RWPE2 (cell line): ENCODE results near the gene P3R3URF.
A peak's percentile ranks its signal among the peaks of the same experiment; 100 is the strongest.

Experiments used
- ATAC-seq: fragments of 200-7000 bp; cut with Tn5 transposase; 3 replicates; pipeline ENCODE4 v1.9.1; 2021; ENCODE audit warnings: low read depth
- DNase-seq: peaks from one replicate; pipeline ENCODE4 v3.0.0-alpha.2; 2020; ENCODE audit warnings: low spot score
- H3K27ac ChIP-seq: fragments of 450-650 bp; 2 replicates; pipeline ENCODE4 v1.5.1; 2017; ENCODE audit warnings: mild to moderate bottlenecking; ENCODE audit not compliant: poor library complexity, severe bottlenecking
- H3K27me3 ChIP-seq: fragments of 250-450 bp; sonication (Bioruptor Pico); 2 replicates; pipeline ENCODE4 v1.5.1; 2021; ENCODE audit warnings: mild to moderate bottlenecking, moderate library complexity; ENCODE audit not compliant: insufficient read depth, poor library complexity, severe bottlenecking
- H3K36me3 ChIP-seq: fragments of 250-450 bp; sonication (Bioruptor Pico); 2 replicates; pipeline ENCODE4 v1.5.1; 2020; ENCODE audit warnings: low read depth, mild to moderate bottlenecking, moderate library complexity
- H3K4me1 ChIP-seq: fragments of 250-450 bp; sonication (Bioruptor Pico); 2 replicates; pipeline ENCODE4 v1.5.1; 2021; ENCODE audit warnings: mild to moderate bottlenecking, moderate library complexity; ENCODE audit not compliant: insufficient read depth, poor library complexity, severe bottlenecking
- H3K4me3 ChIP-seq: fragments of 250-450 bp; sonication (Bioruptor Pico); 2 replicates; pipeline ENCODE4 v1.5.1; 2021; ENCODE audit warnings: mild to moderate bottlenecking, moderate library complexity; ENCODE audit not compliant: severe bottlenecking
- H3K9me3 ChIP-seq: fragments of 250-450 bp; sonication (Bioruptor Pico); 2 replicates; pipeline ENCODE4 v1.5.1; 2021; ENCODE audit warnings: mild to moderate bottlenecking, moderate library complexity; ENCODE audit not compliant: severe bottlenecking
- TF ChIP-seq, protein P1 (sequence below): fragments of 450-650 bp; IDR thresholded peaks from one replicate; pipeline ENCODE4 v1.5.1; 2017; ENCODE audit warnings: mild to moderate bottlenecking, moderate library complexity; ENCODE audit not compliant: poor library complexity, severe bottlenecking

Gene P3R3URF

DNA sequence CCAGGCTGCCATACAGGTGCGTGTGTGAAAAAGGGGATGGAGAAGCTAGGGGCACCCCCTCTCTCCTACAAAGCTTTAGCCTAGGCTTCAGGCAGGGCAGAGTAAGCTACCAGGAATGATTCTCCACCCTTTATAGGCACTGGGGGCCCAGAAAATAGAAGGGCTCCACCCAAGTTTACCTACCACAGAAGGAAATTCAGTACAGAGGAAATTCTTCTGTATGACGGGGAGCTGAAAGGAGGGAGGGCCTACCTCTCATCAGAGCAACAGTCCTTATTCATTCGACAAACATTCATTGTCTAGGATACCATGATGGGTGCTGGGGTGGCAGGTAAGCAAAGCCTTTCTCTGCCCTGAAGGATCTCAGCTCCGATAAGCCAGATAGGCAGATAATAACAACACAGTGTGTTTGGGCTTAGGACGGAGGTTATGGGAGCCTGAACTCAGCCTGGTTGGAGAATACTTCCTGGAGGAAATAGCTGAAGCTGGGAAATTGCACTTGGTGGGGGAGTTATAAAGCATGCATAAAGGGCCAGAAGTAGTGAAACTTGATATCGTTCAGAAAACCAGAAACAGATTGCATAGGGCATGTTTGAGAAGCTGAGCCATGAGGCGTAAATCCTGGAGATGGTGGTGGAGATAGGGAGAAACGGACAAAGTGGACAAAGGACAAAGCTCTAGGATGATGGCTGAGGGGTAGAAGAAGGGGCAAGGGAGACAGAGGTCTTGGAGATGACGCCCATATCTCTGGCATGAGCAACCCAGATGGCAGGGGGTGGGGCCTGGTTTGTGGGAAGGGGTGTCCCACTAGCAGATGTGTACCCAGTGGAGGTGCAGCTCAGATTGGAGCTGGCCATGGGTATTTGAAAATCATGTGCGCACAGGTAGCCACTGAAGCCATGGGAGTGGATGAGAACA lies 5.3 kb upstream of the P3R3URF start:
- Histone ChIP-seq H3K4me3 (peak overlapping the region; percentile 10), H3K36me3 (peaks cover 19% of the 10 kb centered on the region), H3K4me1 (peaks cover 46% of the 10 kb centered on the region), H3K9me3 (no peaks in the 10 kb centered on the region), H3K27me3 (no peaks in the 10 kb centered on the region), H3K27ac (peak overlapping the region; percentile 98)
- DNase-seq (no peak), ATAC-seq (peak; percentile 6)
- TF ChIP-seq, protein P1, sequence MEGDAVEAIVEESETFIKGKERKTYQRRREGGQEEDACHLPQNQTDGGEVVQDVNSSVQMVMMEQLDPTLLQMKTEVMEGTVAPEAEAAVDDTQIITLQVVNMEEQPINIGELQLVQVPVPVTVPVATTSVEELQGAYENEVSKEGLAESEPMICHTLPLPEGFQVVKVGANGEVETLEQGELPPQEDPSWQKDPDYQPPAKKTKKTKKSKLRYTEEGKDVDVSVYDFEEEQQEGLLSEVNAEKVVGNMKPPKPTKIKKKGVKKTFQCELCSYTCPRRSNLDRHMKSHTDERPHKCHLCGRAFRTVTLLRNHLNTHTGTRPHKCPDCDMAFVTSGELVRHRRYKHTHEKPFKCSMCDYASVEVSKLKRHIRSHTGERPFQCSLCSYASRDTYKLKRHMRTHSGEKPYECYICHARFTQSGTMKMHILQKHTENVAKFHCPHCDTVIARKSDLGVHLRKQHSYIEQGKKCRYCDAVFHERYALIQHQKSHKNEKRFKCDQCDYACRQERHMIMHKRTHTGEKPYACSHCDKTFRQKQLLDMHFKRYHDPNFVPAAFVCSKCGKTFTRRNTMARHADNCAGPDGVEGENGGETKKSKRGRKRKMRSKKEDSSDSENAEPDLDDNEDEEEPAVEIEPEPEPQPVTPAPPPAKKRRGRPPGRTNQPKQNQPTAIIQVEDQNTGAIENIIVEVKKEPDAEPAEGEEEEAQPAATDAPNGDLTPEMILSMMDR, result no peak

GRCh38 chr1:46180082-46180616 lies 3.9 kb upstream of the P3R3URF start:
- ATAC-seq (peak; percentile 47), DNase-seq (peak; percentile 90)
- Histone ChIP-seq H3K9me3 (no peaks in the 10 kb centered on the region), H3K4me3 (peak overlapping the region; percentile 10), H3K36me3 (peaks cover 12% of the 10 kb centered on the region), H3K27ac (peak overlapping the region; percentile 98), H3K4me1 (peaks cover 46% of the 10 kb centered on the region), H3K27me3 (no peaks in the 10 kb centered on the region)
- TF ChIP-seq, protein P1, result peak; percentile 60

DNA sequence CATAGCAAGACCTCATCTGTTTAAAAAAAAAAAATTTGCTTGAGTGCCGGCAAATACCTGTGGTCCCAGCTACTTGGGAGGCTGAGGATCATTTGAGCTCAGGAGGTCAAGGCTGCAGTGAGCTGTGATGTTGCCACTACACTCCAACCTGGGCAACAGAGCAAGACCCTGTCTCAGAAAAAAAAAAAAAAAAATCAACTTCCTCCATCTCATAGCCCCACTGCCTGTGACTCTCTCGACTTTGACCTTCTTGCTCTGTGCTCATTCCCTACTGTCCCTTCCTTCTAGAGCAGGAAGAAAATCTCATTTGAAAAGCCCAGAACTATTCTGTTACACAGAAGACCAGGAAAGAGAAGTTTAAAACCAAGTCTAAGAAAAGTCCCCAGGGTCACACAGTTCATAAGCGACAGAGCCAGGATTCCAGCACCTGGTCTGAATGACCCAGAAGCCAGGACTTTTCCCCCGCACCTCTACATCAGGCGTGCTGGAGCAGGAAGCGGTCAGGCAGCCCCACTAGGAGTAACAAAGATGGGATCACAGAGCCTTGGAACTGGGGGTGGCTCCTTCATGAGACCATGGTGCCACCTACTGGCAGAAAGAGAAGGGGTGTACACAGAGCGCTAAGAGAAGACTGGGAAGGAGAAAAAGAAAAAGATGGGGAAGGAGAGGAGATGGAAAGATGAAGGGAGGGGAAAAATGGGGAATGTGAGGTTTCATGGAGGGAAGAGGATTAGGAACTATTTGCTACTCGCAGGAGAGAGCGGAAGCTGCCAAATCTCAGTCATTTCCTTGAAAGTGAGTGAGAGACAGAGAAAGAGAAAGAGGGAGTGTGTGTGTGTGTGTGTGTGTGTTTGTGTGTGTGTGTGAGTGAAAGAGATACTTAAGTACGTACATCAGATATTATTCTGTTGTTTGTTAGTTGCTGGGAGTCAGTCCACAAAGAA lies 3.1 kb upstream of the P3R3URF start:
- peak; percentile 53 for ATAC-seq
- peak overlapping the region; percentile 98 for H3K27ac ChIP-seq
- H3K4me1 ChIP-seq, result peaks cover 40% of the 10 kb centered on the region
- peaks cover 4% of the 10 kb centered on the region for H3K36me3 ChIP-seq
- TF ChIP-seq, protein P1, result peak; percentile 92
- no peak for DNase-seq
- H3K4me3 ChIP-seq, result no peak overlapping the region
- H3K27me3 ChIP-seq, result no peaks in the 10 kb centered on the region
- H3K9me3 ChIP-seq, result no peaks in the 10 kb centered on the region

DNA sequence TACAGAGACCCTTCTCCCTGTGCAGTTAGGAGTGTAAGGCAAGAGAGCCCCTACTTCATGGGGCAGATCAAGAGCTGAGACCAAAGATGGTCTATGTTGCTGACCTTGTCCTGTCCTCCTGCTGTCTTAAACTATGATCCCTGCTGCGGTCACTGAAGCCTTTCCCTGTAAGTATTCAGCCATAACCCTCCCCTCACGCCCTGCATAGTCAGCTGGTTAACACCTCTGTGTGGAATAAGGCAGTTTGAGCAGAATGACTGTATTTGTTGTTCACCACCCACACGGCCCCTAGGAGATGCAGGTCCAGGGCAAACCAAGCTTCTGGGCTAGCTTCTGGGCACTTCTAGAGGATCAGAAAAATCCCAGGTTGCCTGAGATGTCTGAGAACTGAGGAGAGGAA lies 1.0 kb downstream of the P3R3URF start:
- DNase-seq (no peak), ATAC-seq (no peak)
- no peaks in the 10 kb centered on the region for H3K36me3 ChIP-seq
- TF ChIP-seq, protein P1, result no peak
- no peak overlapping the region for H3K27ac ChIP-seq
- H3K4me3 ChIP-seq, result no peak overlapping the region
- no peaks in the 10 kb centered on the region for H3K27me3 ChIP-seq
- peaks cover 19% of the 10 kb centered on the region for H3K4me1 ChIP-seq
- H3K9me3 ChIP-seq, result no peaks in the 10 kb centered on the region
